ELF-1 (cell line): ENCODE measurements around the gene PNMA5.

Experiments used
- DNase-seq: peaks from one replicate; pipeline ENCODE4 v3.0.0-alpha.2; 2016; ENCODE audit warnings: low read depth, low spot score

PNMA5 gene

DNA sequence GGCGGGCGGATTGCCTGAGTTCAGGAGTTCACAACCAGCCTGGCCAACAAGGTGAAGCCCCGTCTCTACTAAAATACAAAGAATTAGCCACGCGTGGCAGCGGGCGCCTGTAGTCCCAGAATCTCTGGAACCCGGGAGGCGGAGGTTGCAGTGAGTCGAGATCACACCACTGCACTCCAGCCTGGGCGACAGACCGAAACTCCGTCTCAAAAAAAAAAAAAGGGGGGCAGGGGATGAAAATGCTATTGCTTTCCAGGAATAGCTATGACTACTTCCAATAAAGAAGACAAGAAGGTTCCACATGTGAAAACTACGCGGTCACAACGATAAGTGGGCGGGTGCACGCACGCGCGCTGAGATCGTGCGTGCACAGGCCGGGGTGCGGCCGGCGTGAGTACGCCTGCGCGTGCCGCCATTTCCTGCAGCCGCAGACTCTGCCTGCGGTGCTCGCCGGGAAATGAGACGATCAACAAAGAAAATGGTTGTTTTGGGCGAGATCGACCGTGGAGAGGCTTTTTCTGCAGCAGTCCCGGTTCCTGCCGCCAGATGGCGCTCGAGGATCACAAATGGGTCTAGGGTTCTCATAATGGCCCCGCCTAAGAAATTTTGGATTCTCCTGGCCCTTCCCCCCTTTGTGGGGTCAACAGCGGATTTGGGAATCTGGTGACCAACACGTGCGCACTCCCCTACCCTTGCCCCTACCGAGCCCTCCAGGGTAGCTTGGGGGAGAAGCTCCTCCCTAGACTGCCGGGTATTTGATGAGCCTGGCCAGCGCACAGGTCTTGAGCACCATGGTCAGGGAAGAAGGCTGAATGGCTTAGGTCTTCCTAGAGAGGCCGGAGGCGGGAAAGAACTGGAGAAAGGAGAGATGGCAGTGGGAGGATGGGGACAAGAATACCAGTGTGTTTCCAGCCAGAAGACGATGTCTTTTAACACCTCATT, 35.1 kb downstream of the PNMA5 start:
- peak; percentile 99 for DNase-seq

- DNase-seq = peak; percentile 14
These were observed 35.9 kb downstream of the PNMA5 start for GRCh38 chrX:152958047-152958446.

GRCh38 chrX:152950786-152951185, 43.1 kb downstream of the PNMA5 start:
- no peak for DNase-seq

DNA sequence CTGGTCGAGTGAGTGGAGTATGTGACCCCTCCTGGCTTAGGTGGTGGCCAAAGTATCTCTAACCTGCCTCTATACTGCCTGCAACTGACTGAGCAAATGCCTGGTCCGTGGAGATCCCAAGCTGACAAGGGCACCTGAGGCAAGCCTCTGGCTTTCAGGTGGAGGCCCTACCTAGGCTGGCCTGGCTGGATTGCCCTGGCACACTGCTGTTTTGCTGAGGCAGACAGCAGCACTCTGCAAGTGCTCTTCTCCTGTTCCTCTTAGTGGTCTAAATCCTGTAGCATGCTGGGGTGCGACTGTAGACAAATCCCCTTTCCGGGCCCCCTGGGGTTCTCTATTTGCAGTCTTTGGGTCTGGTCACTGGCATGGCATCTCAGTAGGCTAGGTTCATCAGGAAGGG, 44.8 kb downstream of the PNMA5 start:
- DNase-seq = no peak

DNA sequence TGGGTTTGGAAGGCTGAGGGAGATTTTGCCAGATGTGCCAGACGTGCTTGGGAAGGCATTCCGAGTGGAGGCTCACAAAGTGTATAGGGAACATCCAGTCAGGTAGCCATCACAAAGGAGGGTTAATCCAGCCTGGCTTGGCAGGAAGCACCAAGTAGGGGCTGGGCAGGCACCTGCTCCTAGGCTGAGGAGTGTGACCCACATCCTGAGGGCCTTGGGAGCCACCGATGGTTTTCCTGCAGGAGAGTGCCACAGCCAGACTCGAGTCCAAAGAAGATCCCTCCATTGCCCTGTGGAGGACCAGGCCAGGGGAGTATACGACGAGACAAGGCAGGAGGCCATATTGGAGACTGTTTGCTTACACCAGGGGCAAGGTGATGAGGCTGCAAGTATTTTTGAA, 47.2 kb downstream of the PNMA5 start:
- DNase-seq = no peak

GRCh38 chrX:152945021-152945979, 48.6 kb downstream of the PNMA5 start:
- DNase-seq = no peak

DNA sequence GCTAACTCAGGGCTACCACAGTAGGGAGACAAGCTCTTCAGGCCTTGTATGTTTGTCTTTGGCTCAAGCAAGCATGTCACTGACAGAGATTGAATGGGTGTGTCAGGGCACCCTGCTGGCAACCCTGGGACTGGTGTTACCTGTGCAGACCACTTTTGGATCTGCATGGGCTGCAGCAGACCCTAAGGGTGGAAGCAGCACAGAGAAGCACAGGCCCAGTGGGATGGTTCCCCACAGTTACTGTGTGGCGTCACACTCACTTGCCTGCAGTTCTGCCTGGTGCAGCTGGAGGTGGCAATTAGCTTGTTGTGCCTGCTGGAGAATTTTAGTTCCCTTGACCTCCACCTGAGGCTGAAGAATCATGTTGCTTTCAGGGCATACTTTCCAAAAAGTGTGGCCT, 50.1 kb downstream of the PNMA5 start:
- no peak for DNase-seq

DNA sequence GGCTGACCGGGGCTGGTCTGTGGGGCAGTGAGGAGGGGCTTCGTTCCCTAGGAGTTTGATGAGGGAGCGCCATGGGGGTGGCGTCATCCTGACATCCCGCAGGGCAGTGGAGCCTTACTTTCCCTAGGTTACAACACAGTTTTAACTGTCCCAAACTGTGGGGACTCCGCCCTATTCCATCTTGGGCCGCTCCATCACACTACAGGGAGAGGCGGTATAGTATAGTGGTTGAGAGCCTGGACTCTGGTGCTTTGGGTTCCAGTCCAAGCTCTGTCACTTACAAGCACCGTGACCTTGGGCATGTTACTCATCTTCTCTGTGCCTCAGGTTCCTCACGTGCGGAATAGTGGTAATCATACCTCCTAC, 51.9 kb downstream of the PNMA5 start:
- DNase-seq = no peak

GRCh38 chrX:152941328-152942076, 52.4 kb downstream of the PNMA5 start:
- peak; percentile 99 for DNase-seq
